HG03097 (cell line): Measurements from ENCODE around the gene NELL2.
"Not testable (repeated sequence)": the region's sequence is repeated elsewhere in the genome, so short reads cannot be mapped to it uniquely, and the experiment has no call there.

Experiments used
- ATAC-seq: cut with Tn5 transposase; IDR thresholded peaks from one replicate; pipeline ENCODE4 v1.9.1; 2021; ENCODE audit not compliant: unreplicated experiment, low FRiP score

The NELL2 gene

GRCh38 chr12:44780221-44780790 lies 95.8 kb downstream of the NELL2 start:
- no peak for ATAC-seq

DNA sequence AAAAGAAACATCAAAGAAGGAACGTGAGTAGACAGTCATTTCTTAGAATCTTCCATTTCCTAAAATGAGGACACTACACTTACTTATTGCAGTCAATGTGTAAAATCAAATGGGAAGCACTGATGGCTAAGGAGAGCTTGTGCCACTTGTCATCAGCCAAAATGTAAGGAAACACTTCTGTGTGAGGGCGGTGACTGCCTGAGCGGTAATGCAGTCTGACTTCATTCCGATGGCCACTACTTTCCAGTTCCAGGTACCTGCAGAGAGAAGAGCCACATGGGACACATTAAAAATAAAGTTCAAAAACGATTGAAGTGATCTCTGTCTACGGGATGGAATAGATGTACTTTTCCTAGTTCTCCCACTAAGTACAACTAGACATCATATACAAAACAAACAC lies 96.3 kb downstream of the NELL2 start:
- no peak for ATAC-seq

DNA sequence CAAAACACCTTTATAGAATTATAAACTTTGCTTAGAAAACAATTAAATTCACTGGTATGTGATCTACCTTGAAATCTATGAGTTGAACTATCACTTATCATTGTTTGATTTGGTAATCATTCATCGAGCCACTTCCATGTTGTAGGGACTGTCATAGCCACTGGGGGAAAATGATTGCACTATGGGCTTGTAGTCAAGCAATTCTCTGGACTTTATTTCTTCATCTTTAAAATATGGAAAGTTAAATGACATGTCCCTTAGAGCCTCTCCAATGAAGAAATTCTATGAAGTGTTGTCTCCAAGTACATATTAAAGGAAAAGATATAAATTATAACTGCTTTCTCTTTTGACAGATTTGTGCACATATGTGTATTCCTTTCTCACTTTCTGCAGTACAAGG lies 97.3 kb downstream of the NELL2 start:
- no peak for ATAC-seq

DNA sequence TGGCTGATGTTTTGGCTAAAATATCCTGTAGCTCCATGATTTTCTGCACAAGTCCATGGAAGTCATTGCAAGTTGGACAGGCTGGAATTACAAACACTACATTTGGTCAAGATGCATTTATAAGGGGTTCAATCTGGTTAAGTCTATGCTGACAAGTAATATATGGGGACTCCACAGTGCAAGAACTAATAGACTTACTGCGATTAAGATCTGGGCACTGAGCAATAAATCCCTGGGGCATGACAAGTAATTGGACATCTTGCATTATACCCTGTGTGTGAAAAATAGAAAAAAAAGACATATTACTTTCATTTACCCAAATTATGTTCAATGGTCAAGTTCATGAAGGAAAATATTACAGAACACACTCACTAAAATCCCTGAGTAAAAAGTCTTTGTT lies 99.1 kb downstream of the NELL2 start:
- ATAC-seq, result no peak

GRCh38 chr12:44775901-44776300 lies 100.2 kb downstream of the NELL2 start:
- ATAC-seq, result no peak

- ATAC-seq, result no peak
Measured at GRCh38 chr12:44774815-44775411, 101.2 kb downstream of the NELL2 start.

DNA sequence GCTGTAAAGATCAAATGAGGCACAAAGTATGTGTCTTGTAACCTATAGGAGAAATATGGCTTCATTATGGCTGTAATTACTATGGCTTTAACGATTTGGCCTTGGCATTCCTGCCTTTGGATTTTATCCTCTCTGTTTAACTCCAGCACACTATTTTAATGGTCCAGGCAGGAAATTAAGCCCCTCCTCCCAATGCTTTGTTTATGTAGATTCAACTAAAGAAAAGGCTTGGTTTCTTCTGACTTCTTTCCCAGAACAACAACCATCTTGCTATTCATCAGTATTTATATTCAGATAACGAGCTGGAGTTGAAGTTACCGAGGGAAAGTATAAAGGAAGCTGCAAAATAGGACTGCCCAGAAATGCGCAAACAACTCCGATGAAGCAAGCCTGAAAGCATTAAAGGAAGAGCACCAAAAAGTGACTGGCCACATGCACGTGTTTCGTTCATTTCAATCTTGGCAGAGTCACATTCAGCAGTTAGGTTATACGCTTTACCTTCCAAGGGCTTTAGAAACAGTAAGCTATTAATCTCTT lies 104.6 kb downstream of the NELL2 start:
- ATAC-seq, result no peak

- no peak for ATAC-seq
Measured at GRCh38 chr12:44765796-44766195, 110.3 kb downstream of the NELL2 start.

- ATAC-seq, result no peak
Measured at GRCh38 chr12:44763021-44763420, 113.1 kb downstream of the NELL2 start.

- no peak for ATAC-seq
Measured at GRCh38 chr12:44759289-44759688, 116.8 kb downstream of the NELL2 start.

DNA sequence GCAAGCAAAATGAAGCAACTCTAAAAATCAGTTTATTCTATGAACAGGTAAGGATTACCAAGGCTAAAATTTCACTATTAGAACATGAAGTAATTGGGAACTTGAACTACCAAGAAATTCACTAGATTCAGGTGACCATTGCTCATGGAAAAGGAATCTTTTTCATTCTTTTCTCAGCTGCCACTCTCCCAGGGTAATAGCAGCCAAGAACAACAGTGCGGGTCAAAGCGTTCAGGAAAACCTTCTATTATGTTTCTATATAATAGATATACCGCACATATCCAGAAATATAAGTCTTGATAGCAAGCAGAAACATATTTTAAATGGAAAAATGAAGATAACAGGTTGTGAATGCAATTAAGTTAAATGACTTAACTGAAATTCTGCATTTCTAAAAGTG lies 125.6 kb downstream of the NELL2 start:
- no peak for ATAC-seq

DNA sequence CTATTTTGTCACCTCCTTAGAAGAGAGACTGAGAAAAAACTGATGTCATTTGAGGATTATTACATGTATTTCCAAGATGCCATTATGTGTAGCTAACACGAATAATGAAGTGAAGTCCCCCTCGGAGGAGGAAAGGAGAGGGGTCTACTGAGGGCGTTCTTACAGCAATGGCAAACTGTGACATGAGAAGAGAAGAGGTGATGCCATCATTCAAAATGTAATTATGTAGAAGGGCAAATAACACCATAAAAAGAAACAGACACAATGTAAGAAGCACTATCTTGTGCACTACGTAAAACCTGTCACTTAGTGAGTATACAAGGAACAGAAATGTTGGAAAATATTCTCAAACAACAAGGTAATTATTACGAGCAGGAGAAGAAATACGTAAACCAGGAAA lies 126.5 kb downstream of the NELL2 start:
- no peak for ATAC-seq

DNA sequence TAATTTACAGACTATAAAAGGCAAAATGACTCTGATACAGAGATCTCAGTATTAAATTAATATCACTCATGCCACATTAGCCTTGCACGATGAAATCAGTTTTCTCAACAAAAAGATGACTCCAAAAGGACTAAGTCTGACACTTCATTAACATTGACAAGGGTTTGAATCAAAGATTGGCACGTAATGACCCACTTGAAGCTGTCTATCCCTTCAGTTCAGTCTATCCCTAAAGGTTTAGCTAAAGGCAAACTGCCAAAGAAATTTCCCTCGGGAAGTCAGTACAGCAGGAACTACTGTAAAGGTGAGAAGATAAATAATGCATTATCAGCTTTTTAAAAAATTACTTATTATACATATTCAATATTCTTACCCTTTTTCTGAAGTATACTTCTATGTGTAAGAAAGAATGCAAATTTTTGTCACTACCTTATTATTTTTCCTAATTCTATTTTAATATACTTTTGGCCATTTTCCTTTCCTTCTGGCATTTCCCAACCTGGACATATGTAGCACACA lies 127.1 kb downstream of the NELL2 start:
- ATAC-seq, result no peak

DNA sequence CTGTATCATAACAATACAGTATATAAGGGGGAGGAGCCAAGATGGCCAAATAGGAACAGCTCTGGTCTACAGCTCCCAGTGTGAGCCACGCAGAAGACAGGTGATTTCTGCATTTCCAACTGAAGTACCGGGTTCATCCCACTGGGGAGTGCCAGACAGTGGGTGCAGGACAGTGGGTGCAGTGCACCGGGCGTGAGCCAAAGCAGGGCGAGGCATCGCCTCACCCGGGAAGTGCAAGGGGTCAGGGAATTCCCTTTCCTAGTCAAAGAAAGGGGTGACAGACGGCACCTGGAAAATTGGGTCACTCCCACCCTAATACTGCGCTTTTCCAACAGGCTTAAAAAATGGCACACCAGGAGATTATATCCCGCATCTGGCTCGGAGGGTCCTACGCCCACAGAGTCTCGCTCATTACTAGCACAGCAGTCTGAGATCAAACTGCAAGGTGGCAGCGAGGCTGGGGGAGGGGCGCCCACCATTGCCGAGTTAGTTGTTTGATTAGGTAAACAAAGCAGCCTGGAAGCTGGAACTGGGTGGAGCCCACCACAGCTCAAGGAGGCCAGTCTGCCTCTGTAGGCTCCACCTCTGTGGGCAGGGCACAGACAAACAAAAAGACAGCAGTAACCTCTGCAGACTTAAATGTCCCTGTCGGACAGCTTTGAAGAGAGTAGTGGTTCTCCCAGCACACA lies 134.7 kb downstream of the NELL2 start:
- not testable (repeated sequence) for ATAC-seq

DNA sequence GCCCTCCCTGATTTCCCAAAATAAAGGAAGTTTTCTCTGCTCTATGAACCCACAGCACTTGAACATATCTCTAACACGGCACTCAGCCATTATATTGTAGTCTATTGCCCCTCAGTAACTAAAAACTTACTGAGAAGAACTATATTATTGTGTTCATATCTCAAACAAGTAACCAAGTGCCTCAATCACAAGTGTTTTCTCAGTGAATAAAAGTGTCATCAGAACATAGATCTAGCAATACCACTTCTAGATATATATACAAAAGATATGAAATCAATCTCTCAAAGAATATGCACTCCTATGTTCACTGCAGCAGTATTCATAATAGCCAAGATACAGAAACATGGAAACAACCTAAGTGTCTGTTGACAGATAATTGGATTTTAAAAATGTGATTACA lies 138.1 kb downstream of the NELL2 start:
- no peak for ATAC-seq

- ATAC-seq, result no peak
Measured at GRCh38 chr12:44728566-44728965, 147.5 kb downstream of the NELL2 start.

DNA sequence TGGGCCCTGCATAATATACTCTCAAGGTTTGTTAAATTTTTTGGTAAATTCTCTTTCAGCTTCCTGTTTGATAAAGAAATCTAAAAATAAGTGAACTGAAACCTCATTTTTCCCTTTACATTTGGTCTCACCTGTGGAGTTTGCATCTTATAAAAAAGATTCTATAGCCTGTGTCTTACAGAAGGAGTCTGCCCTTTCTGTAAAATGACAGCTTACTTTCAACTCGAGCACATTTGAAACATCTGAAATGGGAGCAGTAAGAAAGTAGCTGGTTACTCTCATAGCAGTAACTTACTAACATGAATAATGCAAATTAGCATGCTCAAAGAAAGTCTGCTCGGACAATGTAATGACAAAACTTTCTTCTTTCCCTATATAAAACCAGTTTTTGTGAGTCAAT lies 155.8 kb downstream of the NELL2 start:
- no peak for ATAC-seq

- no peak for ATAC-seq
Measured at GRCh38 chr12:44717612-44718011, 158.5 kb downstream of the NELL2 start.

GRCh38 chr12:44716711-44717110 lies 159.4 kb downstream of the NELL2 start:
- ATAC-seq, result no peak

DNA sequence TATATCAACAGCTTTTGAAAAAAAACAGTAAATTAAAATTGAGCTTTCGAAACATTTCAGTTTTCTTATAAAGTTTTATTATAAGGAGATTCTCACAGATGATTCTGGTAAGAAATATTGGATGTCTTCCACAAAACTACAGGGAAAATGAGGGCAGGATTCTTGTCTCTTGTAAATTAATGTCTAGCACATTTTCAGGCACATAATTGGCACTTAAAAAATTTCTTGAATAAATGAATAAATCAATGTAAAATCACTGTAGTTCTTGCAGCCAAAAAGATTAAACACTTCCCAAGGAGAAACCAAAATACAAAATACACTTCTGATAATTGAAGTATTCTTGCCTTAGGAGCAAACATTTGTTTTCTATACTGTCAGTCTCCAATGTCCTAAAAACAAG lies 164.4 kb downstream of the NELL2 start:
- no peak for ATAC-seq

GRCh38 chr12:44709166-44709565 lies 166.9 kb downstream of the NELL2 start:
- no peak for ATAC-seq

DNA sequence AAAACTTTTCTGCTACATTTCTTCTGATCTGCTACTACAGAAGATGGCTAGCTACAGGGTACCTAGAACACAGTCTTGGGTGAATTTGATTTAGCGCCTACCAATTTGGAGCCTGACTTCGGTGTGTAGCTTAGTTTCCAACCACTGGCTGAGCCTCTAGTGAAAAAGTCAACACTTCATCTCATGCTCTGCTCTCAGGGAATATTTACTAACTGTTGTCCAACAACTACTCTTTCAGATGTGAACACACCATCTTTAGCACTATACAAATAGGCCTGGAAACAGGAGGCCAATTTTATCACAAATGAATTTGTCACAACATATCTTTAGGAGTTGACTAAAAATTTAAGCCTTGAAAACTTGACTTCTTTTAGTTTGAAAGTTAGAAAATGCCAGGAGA lies 167.9 kb downstream of the NELL2 start:
- ATAC-seq, result no peak
